ENCODE data around the gene CDSN.

- TF ChIP-seq ESRRA (IDR thresholded peaks at IDR 0.05; ENCODE audit: borderline replicate concordance, low read length) = no peak
- TF ChIP-seq SMC3 (IDR thresholded peaks at IDR 0.05) = no peak
- TF ChIP-seq EP300 (IDR thresholded peaks at IDR 0.05) = no peak
- TF ChIP-seq CTCF (IDR thresholded peaks at IDR 0.05) = no peak
- no peak for TF ChIP-seq JUN (IDR thresholded peaks at IDR 0.05)
- TF ChIP-seq HDAC2 (IDR thresholded peaks at IDR 0.05) = no peak
- TF ChIP-seq USF2 (IDR thresholded peaks at IDR 0.05) = no peak
- no peak for TF ChIP-seq CHD2 (IDR thresholded peaks at IDR 0.05; ENCODE audit: low read length, partially characterized antibody)
- TF ChIP-seq POLR2A (IDR thresholded peaks at IDR 0.05; ENCODE audit: low read length) = no peak
Measured at GRCh38 chr6:31075528-31075927, 44.7 kb downstream of the CDSN start.

Measured in A549 (cell line).